OCI-LY1 (cell line): ENCODE results near the gene CFAP20DC.

ENCODE experiments used
- CTCF ChIP-seq: fragments of 200-600 bp; sonication (generic), shearing (Covaris generic); IDR thresholded peaks from 2 replicates; pipeline ENCODE4 v1.5.1; 2017; ENCODE audit warnings: mild to moderate bottlenecking, antibody characterized with exemption, low read length, moderate library complexity, mixed read lengths
- EZH2 ChIP-seq: fragments of 200-600 bp; sonication (generic), shearing (Covaris generic); IDR thresholded peaks from 2 replicates; pipeline ENCODE4 v1.8.0; 2017; ENCODE audit warnings: borderline replicate concordance, mixed run types, mild to moderate bottlenecking, antibody characterized with exemption, low read length, moderate library complexity, mixed read lengths

- TF ChIP-seq CTCF (no peak), EZH2 (no peak)
Measured at GRCh38 chr3:58737644-58738043, 312.2 kb downstream of the CFAP20DC start.
